Stimulated activated CD8-positive, alpha-beta memory T cell treated with anti-CD3 and anti-CD28 coated beads, Interleukin-15, amount 100 ng/mL, for 1 hour (primary cell): Measurements from ENCODE around the gene VPS33A.
"Not testable (repeated sequence)": the region's sequence is repeated elsewhere in the genome, so short reads cannot be mapped to it uniquely, and the experiment has no call there.

Source experiments
- DNase-seq: peaks from one replicate; pipeline ENCODE4 v3.0.0-alpha.2; 2020; ENCODE audit warnings: low read depth

Gene VPS33A

DNA sequence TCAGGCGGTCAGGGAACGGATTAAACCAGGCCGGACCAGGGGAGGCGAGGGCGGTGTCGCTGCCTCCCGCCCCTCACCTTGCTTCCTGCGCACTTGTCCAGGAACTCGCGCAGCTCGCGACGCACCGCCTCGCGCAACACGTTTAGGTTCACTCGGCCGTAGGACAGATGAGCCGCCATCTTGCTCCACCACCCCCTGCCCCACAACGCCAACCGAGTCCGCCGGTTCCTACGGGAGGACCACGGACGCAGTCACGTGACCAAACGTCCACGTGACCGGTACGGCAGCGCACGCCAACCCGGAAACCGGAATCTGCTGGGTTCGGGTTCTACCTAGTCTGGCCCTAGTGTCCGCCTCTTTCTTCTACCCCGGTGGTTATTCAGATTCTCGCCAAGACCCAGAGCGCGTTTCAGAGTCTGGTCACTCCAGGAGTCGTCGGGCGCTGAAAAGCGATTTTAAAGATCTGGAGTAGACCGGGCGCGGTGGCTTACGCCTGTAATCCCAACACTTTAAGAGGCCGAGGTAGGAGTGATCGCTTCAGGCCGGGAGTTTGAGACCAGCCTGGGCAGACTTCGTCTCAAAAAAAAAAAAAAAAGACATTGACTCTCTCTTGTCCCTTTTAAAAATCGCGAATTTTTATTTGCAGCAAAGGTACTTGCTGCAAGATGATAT, at the start of gene VPS33A:
TSS of gene VPS33A (minus strand) at position 265 of the 672 bp plus-strand sequence. CDS start at position 179, 86 bp downstream.
- DNase-seq: peak; percentile 80

DNA sequence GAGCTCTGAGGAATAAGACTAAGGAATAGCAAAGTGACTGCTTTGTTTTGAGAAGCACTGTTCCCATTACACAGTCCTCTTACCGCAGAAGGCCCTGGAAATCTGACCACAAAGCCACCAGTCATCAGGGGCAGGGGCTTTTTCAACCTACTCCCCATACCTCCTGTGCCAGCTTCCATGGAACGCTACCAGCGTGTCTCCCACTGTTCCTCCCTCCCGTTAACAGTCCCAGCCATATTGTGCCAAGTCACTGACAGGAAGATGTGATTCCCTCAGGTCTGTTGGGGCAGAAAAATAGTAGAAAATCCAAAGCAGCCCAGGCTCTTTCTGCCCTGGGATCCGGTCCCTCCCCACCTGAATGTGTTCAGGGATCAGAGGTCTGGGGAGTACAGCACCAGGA, 46.6 kb upstream of the VPS33A start:
- no peak for DNase-seq

DNA sequence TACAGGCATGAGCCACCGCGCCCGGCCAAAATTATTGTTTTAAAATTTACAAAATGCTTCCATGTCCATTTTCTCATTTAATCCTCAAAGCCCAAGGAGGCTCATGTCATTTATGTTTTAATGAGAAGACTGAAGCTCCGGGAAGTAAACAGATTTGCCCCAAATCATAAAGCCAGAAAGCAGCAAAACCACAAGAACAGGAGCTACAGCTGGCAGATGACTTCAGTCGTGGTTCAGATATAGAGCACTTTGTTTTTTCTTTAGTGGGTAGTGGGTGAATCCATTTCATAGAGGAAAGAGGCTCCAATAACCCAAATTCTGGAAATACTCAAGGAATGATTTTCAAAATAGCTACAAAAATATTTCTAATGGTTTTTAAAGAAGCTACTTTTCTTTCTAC, 45.4 kb upstream of the VPS33A start:
- no peak for DNase-seq

DNA sequence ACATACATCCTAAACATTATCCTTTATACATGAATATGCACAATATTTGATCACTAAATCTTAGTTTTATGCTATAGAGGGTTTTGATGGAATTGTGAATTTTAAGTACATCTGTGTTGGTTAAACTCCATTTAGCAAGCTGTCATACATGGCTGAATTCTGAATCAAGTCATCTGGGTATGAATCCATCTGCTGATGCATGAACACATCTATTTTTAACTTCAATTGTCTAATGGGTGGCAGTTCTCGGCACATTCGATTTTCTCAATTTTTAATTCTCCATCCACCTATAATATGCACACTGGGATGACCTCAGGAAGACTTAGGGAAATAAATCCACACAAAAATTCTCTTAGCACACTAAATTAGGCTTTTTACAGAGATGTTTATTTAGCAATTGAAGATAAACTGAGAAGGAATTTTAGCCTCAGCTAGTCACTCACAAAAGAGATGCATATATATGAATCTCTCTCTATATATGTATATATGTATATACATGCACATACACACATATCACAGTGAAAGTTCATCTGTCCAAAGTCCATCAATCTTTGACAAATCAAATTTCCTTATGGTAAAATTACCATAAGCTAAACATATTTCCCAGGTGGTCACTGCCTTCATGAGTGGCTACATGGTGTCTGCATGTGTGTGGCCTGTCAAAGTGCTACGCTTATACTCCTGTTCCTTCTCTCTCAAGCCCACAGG, 44.5 kb upstream of the VPS33A start:
- DNase-seq: no peak

DNA sequence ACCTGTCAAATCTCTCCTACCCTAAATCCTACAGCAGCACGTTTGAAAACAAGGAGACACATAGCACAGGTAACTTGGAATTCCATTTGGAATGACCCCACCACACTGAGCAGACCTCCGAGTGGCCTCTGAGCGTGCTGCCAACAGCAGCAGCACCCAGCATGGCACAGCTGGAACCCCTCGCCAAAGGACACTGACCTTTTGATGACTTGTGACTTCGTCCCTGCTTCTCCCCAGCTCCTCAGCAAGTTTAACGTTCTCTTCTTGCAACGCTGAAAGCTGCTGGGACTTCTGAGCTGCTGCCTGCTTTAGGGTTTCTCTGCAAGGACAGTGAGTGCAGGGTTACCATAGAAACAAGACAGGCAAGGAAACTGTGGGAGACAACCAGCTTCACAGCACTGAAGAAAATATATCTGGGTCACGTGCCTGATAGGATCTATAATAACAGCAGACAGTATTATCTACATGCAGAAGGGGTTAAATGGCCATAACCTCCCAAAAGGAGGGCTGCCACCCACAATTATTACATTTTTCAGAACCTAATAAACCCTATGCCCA, 43.3 kb upstream of the VPS33A start:
- DNase-seq: no peak

DNA sequence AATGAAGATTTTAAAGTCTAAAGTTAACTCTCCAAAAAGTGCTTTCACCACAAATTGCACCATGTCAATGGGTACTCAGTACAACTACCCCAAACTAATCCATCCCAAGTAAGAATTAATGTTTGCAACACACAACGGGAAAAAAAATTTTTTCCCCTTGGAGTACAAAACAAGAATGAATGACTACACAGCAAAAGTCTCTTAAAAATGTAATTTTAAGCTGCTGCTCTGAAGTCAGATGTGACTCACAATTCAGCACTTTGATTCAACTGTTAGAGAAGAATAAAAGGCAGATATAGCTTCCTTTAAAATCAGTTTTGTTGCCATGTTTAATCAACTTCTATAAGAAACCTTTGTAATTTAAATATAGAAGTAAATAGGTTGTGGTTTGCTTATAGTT, 42.5 kb upstream of the VPS33A start:
- no peak for DNase-seq

DNA sequence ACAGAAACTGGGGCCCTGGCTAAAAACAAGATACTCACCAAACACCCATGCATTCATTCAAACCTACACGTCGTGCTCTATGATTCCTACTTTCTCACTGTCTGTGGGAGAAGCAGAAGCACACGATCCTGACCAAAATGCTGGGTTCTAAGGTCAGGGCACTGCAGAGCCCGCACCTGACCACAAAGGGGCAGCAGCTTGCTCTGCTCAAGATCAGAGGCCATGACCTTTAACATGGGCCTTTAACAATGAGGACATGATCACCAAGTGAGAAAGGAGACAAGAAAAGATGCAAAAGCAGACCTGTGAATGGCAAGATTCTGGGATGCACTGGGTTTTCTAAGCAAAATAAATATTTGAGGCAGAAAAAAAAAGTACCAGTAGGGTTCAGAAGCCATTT, 40.1 kb upstream of the VPS33A start:
- DNase-seq: no peak

DNA sequence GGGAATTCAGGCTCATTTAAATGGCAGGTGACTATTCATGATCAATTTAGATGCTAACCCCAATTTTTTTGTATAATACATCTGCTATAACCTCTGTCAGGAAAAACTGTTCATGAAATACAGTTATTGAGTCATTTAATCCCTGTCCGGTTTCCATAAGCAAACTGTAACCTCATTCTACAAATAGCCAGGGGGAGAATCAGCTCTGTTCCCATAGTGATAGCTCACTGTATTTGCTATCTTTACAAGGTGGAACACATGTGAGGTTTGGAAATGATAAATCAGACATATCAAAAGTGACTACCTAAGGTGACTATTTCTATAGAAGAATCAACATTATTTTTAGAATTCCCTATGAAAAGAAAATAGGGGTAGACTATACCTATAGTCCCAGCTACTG, 38.6 kb upstream of the VPS33A start:
- no peak for DNase-seq

DNA sequence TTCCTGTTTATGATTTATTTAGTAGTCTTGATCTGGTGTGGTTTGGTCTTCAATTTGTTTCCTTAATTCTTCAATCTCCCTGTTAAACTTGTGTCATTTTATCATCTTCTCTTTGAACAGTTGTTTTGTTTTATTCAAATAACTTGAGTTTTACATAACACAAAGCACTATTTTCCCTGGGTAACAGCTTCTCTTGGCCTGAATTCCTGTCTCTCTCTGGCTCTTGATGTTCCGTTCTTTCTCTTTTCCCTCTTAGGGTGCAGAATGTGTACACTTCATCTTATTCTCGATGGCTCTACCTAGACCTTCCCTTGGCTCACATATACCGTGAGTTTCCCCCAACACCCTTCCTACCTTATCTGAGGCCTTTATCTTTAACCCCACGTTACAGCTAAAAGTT, 36.8 kb upstream of the VPS33A start:
- no peak for DNase-seq

DNA sequence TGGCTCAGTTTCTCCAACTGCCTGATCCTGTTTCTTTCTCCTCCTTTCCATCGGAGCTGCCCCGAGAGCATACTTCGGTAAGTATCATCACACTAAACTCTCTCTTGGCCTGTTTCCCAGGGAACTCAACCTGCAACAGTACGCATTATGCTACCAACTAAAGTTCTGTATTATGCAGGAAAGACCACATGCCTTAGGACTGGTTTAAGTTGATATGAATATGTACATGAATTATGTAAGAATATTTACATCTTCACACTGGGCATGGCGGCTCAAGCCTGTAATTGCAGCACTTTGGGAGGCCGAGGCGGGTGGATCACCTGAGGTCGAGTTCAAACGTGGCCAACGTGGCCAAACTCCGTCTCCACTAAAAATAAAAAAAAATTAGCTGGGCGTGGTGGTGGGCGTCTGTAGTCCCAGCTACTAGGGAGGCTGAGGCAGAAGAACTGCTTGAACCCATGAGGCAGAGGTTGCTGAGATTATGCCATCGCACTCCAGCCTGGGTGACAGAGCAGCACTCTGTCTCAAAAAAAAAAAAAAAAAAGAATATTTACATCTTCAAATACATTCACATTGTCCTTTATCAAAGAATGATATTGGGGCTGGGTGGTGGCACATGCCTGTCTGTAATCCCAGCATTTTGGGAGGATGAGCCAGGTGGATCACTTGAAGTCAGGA, 31.9 kb upstream of the VPS33A start:
- no peak for DNase-seq

DNA sequence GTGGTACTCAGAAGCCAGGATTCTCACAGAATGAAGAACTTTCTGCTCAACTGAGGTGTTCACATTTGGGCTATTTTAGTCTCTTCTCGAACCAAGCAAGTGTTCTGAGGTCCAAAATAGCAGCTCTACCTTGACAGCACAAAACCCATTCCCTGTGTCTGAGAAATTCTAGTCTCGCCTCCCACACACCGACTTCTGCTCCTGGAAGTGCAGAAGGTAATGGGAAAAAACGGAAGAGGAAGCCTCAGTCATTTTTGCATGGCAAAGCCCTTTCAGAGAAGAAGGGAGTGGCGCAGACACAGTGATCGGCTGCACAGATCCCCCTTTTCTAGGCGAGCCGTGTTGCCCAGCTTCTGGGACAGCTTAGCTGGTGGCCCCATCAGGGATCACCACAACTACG, 31.2 kb upstream of the VPS33A start:
- DNase-seq: no peak

DNA sequence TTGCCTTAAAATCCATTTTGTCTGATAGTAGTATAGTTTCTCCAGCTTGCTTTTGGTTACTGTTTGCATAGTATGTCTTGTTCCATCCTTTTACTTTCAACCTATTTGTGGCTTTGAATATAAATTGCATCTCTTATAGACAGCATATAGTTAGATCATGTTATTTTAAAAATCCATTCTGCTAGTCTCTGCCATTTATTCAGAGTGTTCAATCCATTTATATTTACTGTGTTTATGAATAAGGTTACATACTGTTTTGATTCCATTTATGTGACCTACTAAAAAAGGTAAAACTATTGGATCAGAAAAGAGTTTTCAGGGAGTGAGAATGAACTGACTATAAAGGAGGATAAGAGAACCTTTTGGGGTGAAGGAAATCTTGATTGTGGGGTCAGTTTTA, 29.6 kb upstream of the VPS33A start:
- no peak for DNase-seq

DNA sequence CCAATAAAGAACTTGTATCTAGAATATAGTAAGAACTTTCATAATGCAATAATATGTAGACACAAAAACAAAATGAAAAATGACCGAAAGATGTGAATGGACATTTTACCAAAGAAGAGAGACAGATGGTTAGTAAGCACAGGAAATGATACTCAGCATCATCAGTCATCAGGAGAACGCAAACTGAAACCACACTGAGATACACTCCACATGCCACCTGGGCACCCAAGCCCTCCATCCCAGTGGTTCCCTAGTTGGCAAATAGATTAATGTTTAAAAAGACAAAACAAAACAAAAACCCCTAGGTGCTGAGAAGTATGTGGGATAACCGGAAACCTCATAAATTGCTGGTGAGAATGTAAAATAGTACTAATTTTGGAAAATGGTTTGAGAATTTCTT, 26.8 kb upstream of the VPS33A start:
- DNase-seq: no peak

DNA sequence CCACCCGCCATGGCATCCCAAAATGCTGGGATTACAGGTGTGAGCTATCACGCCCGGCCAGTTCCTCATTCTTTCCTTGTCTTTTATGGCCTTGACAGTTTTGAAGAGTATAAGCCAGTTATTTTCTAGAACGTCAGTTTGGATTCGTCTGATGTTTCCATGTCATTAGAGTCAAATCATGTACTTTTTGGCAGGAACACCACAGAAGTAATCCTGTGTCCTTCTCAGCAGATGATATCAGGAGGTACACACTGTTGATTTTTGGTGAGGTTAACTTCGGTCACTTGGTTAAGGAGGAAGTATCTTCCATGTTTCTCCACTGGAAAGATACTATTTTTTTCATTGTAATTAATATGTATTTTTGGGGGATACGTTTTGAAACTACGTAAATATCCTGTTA, 25.1 kb upstream of the VPS33A start:
- DNase-seq: no peak

DNA sequence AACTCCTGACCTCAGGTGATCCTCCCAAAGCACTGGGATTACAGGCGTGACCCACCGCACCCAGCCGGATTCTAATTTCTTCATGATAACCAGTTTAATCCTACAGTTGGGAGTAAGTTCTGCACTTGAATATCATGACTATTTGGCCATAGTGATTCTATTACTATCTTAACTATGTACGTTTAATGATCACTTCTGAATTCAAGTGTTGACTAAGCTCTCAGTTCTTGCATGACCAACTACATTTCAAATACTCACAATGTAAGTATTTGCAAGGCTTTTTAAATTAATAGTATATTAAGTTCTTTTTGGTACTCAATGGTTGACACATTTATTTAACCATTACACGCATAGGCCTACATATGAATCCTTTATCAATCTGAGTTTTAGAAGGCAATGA, 17.4 kb upstream of the VPS33A start:
- no peak for DNase-seq

DNA sequence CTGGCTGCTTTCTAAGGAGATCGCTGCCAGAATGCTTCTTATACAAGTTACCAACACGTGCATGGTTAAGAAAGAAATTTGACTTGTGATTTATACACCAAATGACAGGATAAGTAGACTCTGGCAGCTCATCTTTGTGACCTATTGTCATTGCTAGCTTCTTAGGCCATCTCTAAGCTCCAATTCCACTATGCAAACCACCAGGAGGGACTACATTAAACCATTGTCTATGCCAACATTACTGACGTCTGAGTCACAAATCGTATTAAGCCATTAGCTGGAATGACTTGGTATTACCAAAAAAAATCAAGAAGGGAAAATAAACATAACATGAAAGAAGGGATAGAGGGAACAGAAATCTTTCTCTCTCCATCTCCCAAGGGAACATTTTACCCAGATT, 15.8 kb upstream of the VPS33A start:
- DNase-seq: no peak

DNA sequence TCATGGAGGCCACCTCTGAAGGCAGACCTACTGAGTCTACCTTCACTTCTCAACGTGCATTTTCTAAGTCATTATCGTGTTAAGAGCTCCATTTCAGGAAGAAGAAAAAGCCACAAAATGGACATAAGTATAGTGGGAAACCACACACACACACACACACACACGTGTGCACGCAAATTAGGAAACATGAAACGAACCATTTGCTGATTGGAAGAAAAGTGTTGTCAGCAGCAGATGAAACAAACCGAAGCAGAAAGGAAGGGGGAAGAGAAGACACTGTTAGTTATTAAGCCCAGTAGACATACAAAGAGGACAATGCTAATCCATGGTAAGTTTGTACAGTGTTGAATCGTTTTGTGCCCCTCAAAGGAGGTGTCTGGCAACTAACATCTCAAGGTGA, 9.9 kb upstream of the VPS33A start:
- DNase-seq: no peak

DNA sequence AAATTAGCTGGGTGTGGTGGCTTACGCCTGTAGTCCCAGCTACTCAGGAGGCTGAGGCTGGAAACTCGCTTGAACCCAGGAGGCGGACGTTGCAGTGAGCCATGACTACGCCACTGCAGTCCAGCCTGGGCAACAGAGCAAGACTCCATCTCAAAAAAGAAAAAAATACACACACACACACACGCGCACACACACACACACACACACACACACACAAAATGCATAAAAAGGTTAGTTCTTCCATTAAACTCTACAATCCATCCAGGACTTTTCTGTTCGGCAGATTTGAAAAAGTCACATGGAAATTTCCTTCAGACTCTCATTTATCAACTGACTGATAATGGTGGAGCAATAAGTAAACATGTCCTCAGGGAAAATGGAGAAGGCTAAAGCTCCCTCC, 9.2 kb upstream of the VPS33A start:
- no peak for DNase-seq

DNA sequence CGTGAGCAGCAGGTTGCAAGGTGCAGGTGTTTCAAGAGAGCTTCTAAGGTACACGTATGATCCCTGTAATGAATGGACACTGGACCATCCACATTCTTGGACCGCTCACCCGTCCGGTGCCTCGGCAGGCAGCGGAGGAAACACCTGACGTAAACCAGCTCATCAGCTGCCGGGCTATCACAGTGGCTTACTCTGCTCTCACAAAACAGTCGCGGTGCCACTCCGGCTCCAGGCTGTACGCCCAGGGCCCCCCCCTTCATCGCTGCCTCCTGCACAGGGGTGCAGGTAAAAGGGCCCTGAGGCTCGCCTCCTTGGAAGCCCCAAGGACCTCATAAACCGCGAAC, 436 bp downstream of the VPS33A start:
- peak; percentile 18 for DNase-seq

DNA sequence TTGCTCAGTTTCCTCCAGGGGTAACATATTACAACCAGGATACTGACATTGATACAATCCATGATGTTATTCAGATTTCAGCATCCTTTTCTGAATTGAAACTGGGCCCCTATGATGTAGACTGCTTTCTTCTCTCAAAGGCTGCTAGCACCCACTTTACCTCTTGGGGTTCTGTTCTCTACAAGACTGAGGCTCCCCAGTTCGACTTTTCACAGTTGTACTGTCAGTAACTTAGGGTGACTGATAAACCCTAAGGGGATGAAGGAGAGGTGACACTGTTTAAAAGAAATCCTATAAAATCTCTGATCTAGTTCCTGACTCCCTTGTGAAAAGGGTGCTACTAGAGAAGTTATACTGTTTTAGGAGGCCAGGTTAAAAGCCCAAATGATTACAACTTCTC, 818 bp downstream of the VPS33A start:
- no peak for DNase-seq

DNA sequence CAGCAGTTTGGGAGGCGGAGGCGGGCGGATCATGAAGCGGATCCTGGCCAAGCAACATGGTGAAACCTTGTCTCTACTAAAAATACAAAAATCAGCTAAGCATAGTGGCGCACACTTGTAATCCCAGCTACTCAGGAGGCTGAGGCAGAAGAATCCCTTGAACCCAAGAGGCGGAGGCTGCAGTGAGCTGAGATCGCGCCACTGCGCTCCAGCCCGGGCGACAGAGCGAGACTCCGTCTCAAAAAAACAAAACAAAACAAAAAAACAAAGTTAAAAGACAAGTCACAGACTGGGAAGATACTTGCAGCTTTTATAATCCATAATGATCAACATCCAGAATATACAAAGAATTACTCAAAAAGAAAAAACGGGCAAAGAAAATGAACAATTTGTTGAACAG, 5.6 kb downstream of the VPS33A start:
- DNase-seq: not testable (repeated sequence)

DNA sequence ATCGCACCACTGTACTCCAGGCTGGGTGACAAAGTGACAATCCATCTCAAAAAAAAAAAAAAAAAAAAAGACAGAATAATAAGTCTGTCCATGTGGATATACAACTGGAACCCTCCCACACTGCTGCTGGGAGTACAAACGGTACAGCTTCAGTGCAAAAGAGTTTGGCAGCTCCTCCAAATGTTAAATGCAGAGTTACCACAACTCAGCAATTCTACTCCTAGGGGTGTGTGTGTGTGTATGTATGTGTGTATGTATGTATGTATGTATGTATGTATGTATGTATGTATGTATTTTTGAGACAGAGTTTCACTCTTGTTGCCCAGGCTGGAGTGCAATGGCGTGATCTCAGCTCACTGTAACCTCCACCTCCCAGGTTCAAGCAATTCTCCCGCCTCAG, 7.4 kb downstream of the VPS33A start:
- DNase-seq: not testable (repeated sequence)

DNA sequence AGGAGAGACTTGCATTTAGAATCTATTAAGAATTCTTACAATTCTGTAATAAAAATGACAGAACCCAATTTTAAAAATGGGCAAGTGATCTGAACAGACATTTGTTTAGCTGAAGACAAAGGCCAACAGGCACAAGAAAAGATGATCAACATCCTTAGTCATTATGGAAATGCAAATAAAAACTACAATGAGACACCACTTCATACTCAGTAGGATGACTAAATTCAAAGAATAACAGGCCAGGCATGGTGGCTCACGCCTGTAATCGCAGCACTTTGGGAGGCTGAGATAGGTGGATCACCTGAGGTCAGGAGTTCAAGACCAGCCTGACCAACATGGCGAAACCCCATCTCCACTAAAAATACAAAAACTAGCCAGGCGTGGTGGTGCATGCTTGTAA, 7.8 kb downstream of the VPS33A start:
- not testable (repeated sequence) for DNase-seq
